ENCODE measurements around the gene ZNF577.
A peak's percentile ranks its signal among the peaks of the same experiment; 100 is the strongest.
"Not testable (repeated sequence)": the region's sequence is repeated elsewhere in the genome, so short reads cannot be mapped to it uniquely, and the experiment has no call there.

ZNF577 gene

DNA sequence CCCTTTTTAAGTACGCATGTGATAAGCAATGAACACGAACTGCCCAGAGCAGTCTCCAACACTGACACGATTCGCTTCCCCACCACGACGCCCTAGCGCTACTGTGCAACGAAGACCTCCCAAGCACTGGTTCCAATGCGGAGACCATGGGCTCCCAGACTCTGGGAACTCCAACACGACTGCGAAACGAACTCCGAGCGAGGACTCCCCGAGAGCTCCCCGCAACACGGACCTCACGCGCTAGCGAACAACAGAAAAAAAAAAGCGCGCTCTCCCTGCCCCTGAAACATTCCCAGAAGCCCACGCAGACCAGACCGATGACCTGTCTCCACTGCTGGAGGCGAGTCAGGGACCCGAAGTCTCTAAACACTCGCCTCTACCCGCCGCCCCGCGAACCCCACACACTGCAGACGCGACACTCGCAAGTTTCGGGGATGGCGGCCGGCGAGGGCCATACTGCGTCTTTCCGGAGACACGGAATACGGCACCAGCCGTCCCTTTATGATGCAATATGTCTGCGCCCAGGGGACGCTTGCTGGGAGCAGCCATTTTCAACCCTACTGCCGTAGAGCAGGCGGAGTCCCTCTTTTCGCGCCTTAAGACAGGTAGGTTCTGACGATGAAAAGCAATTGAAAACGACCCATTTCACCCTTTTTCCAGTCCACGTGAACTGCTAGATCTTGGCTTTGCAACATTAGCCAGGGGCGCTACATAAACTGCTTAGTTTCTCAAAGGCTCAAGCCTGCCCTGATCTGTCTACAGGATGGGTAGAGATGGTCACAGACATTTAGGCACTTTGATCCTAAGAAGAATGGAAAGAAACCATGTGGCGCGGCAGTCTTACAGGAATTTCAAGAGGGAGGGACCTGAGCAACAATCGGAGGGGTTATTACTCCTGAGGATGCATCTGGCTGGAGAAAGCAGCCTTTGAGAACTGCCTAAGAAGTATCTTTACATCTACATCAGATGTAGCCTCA lies at the start of gene ZNF577:
TSS of gene ZNF577 (minus strand) at position 430 of the 977 bp plus-strand sequence. CDS start 7,569 bp downstream, outside the sequence.
- peak; percentile 57 for DNase-seq

- DNase-seq: no peak
These were observed 44.2 kb upstream of the ZNF577 start for GRCh38 chr19:51931921-51932320.

- DNase-seq: no peak
These were observed 40.1 kb upstream of the ZNF577 start for GRCh38 chr19:51927859-51928258.

GRCh38 chr19:51926784-51927741 lies 39.3 kb upstream of the ZNF577 start, which contains the start of gene ZNF613:
Gene ZNF613, plus strand, starts transcription at chr19:51927472. Its CDS starts 8,749 bp downstream, at chr19:51936221.
- DNase-seq: peak; percentile 73

- no peak for DNase-seq
These were observed 38.7 kb upstream of the ZNF577 start for GRCh38 chr19:51926426-51926783.

- no peak for DNase-seq
These were observed 34.2 kb upstream of the ZNF577 start for GRCh38 chr19:51921949-51922348.

DNA sequence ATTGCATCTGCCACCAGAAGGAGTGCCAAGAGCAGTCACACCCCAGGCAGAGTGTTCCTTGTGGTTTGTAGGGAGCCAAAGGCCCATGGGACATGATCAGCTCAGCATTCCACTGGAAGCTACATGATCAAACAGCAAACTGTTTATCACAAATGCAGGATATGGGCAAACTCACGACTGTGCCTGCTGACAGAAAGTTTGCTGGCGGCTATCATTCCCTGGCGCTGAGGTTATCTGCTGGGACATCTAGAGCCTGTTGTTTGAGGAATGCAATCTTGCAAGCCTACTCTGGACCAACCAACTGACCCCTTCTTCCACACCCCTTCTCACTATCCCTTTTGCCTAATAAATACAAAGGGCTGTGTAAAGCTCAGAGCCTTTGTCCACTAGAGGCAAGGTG lies 31.9 kb upstream of the ZNF577 start:
- DNase-seq: no peak

- DNase-seq: no peak
These were observed 28.4 kb upstream of the ZNF577 start for GRCh38 chr19:51916167-51916566.

DNA sequence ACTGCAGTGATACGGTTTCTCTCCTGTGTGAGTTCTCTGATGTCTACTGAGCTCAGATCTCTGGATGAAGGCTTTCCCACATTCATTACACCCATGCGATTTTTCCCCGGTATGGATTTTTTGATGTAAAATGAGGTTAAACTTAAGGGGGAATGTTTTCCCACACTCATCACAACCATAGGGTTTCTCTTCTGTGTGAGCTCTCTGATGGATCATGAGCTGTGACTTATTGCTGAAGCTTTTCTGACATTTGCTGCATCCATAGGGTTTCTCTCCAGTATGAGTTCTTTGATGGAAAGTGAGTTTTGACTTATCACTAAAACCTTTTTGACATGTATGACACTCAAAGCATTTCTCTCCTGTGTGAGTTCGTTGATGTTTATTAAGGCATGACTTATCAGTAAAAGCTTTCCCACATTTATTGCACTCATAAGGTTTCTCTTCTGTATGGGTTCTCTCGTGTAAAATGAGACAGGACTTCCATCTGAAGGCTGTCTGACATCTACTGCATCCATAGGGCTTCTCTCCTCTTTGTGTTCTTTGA lies 27.6 kb upstream of the ZNF577 start:
- no peak for DNase-seq

GRCh38 chr19:51907981-51908380 lies 20.2 kb upstream of the ZNF577 start:
- not testable (repeated sequence) for DNase-seq

GRCh38 chr19:51906108-51906507 lies 18.4 kb upstream of the ZNF577 start:
- not testable (repeated sequence) for DNase-seq

- DNase-seq: not testable (repeated sequence)
These were observed 17.9 kb upstream of the ZNF577 start for GRCh38 chr19:51905639-51906038.

- no peak for DNase-seq
These were observed 17.5 kb upstream of the ZNF577 start for GRCh38 chr19:51905206-51905605.

GRCh38 chr19:51904331-51905165 lies 16.8 kb upstream of the ZNF577 start, which contains the start of gene ZNF649:
Gene ZNF649, minus strand, starts transcription at chr19:51905017. Its CDS starts 4,910 bp downstream, at chr19:51900107.
- DNase-seq: peak; percentile 77

DNA sequence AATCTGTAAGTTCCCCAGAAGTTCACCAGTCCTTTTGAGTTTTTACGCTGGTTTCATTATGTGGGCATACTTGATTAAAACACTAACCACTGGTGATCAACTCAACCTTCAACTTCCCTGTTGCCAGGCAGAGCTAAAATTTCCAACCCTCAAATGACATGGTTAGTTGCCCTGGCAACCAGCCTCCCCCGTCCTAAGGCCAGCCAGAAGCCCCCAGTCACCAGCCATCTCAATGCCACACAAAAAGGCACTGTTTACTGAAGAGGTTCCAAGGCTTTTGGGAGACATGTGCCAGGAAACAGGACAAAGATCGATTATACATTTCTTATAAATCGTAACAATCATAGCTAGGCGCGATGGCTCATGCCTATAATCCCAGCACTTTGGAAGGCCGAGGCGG lies 15.4 kb upstream of the ZNF577 start:
- DNase-seq: no peak

DNA sequence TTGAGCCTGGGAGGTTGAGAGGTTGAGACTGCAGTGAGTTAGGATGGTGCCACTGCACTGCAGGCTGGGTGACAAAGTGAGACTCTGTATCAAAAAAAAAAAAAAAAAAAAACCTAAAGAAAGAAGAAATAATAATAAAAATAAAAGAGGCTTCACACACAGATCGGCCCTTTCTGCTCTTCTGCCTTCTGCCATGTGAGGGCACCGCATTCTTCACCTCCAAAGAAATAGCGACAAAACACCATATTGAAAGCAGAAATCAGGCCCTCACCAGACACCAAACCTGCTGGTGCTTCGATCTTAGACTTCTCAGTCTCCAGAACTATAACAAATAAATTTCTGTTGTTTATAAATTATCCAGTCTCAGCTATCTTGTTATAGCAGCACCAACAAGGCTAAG lies 14.1 kb upstream of the ZNF577 start:
- no peak for DNase-seq

DNA sequence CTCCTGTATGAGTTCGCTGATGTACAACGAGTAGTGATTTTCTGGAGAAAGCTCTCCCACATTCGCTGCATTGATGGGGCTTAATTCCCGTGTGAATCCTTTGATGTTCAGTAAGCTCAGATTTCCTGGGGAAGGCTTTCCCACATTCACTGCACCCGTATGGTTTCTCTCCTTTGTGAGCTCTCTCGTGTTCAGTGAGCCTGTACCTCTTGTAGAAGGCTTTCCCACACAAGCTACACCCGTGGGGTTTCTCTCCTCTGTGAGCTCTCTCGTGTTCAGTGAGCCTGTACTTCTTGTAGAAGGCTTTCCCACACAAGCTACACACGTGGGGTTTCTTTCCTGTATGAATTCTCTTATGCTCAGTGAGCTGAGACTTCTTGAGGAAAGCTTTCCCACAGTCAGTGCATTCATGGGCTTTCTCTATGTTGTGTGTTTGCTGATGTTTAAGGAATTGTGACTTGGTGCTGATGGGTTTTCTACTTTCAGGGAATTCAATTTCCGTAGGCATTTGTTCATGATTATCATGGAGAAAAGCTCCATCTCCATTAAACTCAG lies 3.5 kb upstream of the ZNF577 start:
- no peak for DNase-seq

GRCh38 chr19:51889934-51890333 lies 2.2 kb upstream of the ZNF577 start:
- DNase-seq: no peak

DNA sequence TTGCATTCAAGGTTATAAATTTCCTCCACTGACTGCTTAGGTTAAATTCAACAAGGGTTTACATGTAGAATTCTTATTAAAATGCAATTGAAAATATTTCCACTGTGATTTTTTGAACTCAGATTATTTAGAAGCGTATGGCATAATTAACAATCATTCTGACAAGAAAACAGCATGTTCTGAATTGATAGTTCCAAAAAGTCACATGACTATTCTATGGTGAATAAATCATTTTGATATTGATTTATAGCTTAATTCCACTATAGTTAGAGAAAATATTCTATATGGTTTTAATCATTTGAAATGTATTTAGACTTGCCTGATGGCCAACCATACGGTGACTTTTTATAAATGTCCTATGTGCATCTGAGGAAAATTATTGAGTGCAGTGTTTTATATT lies 3.0 kb downstream of the ZNF577 start:
- DNase-seq: no peak

DNA sequence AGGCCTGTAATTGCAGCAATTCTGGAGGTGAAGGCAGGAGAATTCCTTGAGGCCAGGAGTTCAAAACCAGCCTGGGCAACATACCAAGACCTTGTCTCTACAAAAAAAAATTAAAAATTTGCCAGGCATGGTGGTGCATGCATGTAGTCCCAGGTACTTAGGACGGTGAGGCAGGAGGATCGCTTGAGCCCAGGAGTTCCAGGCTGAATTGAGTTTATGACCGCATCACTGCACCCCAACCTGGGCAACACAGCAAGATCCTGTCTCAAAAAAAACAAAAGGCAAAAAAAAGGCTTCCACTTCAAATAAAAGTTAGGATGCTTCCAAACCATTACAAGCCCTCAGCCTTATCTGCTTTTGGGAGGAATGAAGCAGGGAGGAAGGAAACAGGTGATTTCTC lies 5.2 kb downstream of the ZNF577 start:
- no peak for DNase-seq

GRCh38 chr19:51873097-51873496 lies 14.7 kb downstream of the ZNF577 start:
- no peak for DNase-seq

Data from activated CD4-positive, CD25-positive, alpha-beta regulatory T cell treated with anti-CD3 and anti-CD28 coated beads, Interleukin-2, amount 50 U/mL, for 72 hours (primary cell).